Measurements from ENCODE around the gene KDR. TPM values are rescaled to one million over a fixed set of nuclear protein-coding genes. Genes with fewer than 3 reads are reported as not detected.
A peak's percentile ranks its signal among the peaks of the same experiment; 100 is the strongest.

KDR gene
- total and polyA plus RNA-seq, 9 of the 15 experiments (the other 6 are each of a cell fraction or from before 2014, with no cell fraction given) = 0.13 TPM; not detected in 8

GRCh38 chr4:55077577-55077976 lies 47.8 kb downstream of the KDR start:
- in situ Hi-C loops (cut with MboI) = no loop called here
- FAIRE-seq (no peak), ATAC-seq (no peak), DNase-seq (ENCODE audit: extremely low read depth in 1 of 4, low spot score in 3 of 4) (no peak)
- ChIA-PET POLR2A (no interaction called here), CTCF (ENCODE audit: low intra/inter-chr PET ratio) (no interaction called here)
- Histone ChIP-seq H3K79me2 (ENCODE audit: control insufficient read depth, insufficient read depth, low read length) (no peaks in the 10 kb centered on the region), H4K20me1 (replicated peaks; ENCODE audit: control insufficient read depth, insufficient read depth, low read length) (no peaks in the 10 kb centered on the region), H3K4me1 (replicated peaks in 1 of 2; ENCODE audit: control insufficient read depth in 2 of 2, insufficient read depth in 2 of 2, low read length in 2 of 2) (no peaks in the 10 kb centered on the region), H3K9ac (ENCODE audit: insufficient read depth in 1 of 2, low read depth in 2 of 2, low read length in 2 of 2) (no peak overlapping the region), H3K9me3 (replicated peaks; ENCODE audit: control insufficient read depth, insufficient read depth, low read depth, low read length) (no peaks in the 10 kb centered on the region), H3K27ac (ENCODE audit: extremely low read depth, low read depth, low read length) (no peak overlapping the region), H3K4me3 (no peak overlapping the region), H3K9me1 (ENCODE audit: control insufficient read depth, insufficient read depth, low read length) (no peaks in the 10 kb centered on the region), H3K36me3 (ENCODE audit: control insufficient read depth, insufficient read depth, low read length) (no peaks in the 10 kb centered on the region), H3K4me2 (ENCODE audit: insufficient read depth, low read length) (no peak overlapping the region), H2AFZ (ENCODE audit: low read depth, low read length) (no peak overlapping the region), H3K27me3 (ENCODE audit: control insufficient read depth in 2 of 2, insufficient read depth in 2 of 2, low read length in 2 of 2) (peaks cover 16 to 17% of the 10 kb centered on the region in 2 experiments)
- no TSS peak for BruUV-seq (replicated peaks)
- no peak for TF ChIP-seq IRF1 (CRISPR knock-in tag; IDR thresholded peaks at IDR 0.05; ENCODE audit: borderline replicate concordance)
- peak; percentile 35 for TF ChIP-seq EGR1 (conservative IDR thresholded peaks at IDR 0.05)
- TF ChIP-seq NFIX (CRISPR knock-in tag; IDR thresholded peaks at IDR 0.05; ENCODE audit: low read depth) = no peak
- 0% methylated on average over 1 of the region's 2 CpGs for WGBS (ENCODE audit: insufficient coverage, low coverage, missing lambda C conversion rate)
- intact Hi-C loops (cut with micrococcal nuclease) = no loop called here

- WGBS (ENCODE audit: insufficient coverage, low coverage, missing lambda C conversion rate) = 2% methylated on average over 4 of the region's 5 CpGs
- Histone ChIP-seq H3K36me3 (ENCODE audit: control insufficient read depth, insufficient read depth, low read length) (no peaks in the 10 kb centered on the region), H4K20me1 (replicated peaks; ENCODE audit: control insufficient read depth, insufficient read depth, low read length) (no peaks in the 10 kb centered on the region), H3K4me2 (ENCODE audit: insufficient read depth, low read length) (no peak overlapping the region), H3K9ac (ENCODE audit: insufficient read depth in 1 of 2, low read depth in 2 of 2, low read length in 2 of 2) (no peak overlapping the region), H3K79me2 (ENCODE audit: control insufficient read depth, insufficient read depth, low read length) (no peaks in the 10 kb centered on the region), H3K9me1 (ENCODE audit: control insufficient read depth, insufficient read depth, low read length) (no peaks in the 10 kb centered on the region), H3K9me3 (replicated peaks; ENCODE audit: control insufficient read depth, insufficient read depth, low read depth, low read length) (no peaks in the 10 kb centered on the region), H3K27me3 (ENCODE audit: control insufficient read depth in 2 of 2, insufficient read depth in 2 of 2, low read length in 2 of 2) (peaks cover 13 to 17% of the 10 kb centered on the region in 2 experiments), H2AFZ (ENCODE audit: low read depth, low read length) (no peak overlapping the region), H3K4me3 (no peak overlapping the region), H3K4me1 (replicated peaks in 1 of 2; ENCODE audit: control insufficient read depth in 2 of 2, insufficient read depth in 2 of 2, low read length in 2 of 2) (no peaks in the 10 kb centered on the region), H3K27ac (ENCODE audit: extremely low read depth, low read depth, low read length) (no peak overlapping the region)
- in situ Hi-C loops (cut with MboI) (no loop called here), intact Hi-C loops (cut with micrococcal nuclease) (no loop called here)
- ChIA-PET POLR2A (no interaction called here), CTCF (ENCODE audit: low intra/inter-chr PET ratio) (no interaction called here)
- no TSS peak for BruUV-seq (replicated peaks)
- ATAC-seq (no peak), DNase-seq (ENCODE audit: extremely low read depth in 1 of 4, low spot score in 3 of 4) (no peak), FAIRE-seq (no peak)
- TF ChIP-seq E2F8 (IDR thresholded peaks at IDR 0.05; ENCODE audit: low read depth, partially characterized antibody) (no peak), ZFX (CRISPR knock-in tag; IDR thresholded peaks at IDR 0.05) (no peak), BHLHE40 (IDR thresholded peaks at IDR 0.05; ENCODE audit: low read length) (no peak)
These were observed 49.3 kb downstream of the KDR start for GRCh38 chr4:55075823-55076716.
